Esophagus muscularis mucosa (tissue), 4 donors: Measurements from ENCODE around the gene MORN5. TPM values are rescaled to one million over a fixed set of nuclear protein-coding genes. Genes with fewer than 3 reads are reported as not detected.

Source experiments
- DNase-seq: peaks from one replicate; pipeline ENCODE4 v3.0.0-alpha.2; 2017; ENCODE audit errors: extremely low spot score
- H3K27ac ChIP-seq, 4 donors: fragments of 200-600 bp; sonication (generic); replicated peaks in 1 of 4; 1 replicate in 3 of 4; 2 replicates in 1 of 4; pipeline ENCODE4 v1.5.1; 2016 to 2019; ENCODE audit warnings: mild to moderate bottlenecking in 1 of 4
- H3K27me3 ChIP-seq, 4 donors: fragments of 200-600 bp; sonication (generic); one replicate each; pipeline versions ENCODE4 v1.5.1 to v1.6.0; 2016 to 2019
- H3K36me3 ChIP-seq, 4 donors: fragments of 200-600 bp; sonication (generic); one replicate each; pipeline ENCODE4 v1.5.1; 2016 to 2019
- H3K4me1 ChIP-seq, 4 donors: fragments of 200-600 bp; sonication (generic); one replicate each; pipeline ENCODE4 v1.5.1; 2016 to 2019
- H3K4me3 ChIP-seq, 4 donors: fragments of 200-600 bp; sonication (generic); 1 replicate in 2 of 4; 2 replicates in 2 of 4; pipeline ENCODE4 v1.5.1; 2016 to 2019; ENCODE audit warnings: mild to moderate bottlenecking in 4 of 4, moderate library complexity in 1 of 4
- H3K9me3 ChIP-seq, 4 donors: fragments of 200-600 bp; sonication (generic); 1 replicate in 3 of 4; 2 replicates in 1 of 4; pipeline ENCODE4 v1.5.1; 2016 to 2019
- EP300 ChIP-seq: sonication (generic); formaldehyde crosslinking; IDR thresholded peaks from one replicate; pipeline ENCODE4 v1.6.1; 2017; ENCODE audit warnings: antibody characterized with exemption
- POLR2A ChIP-seq: fragments of 450-650 bp; IDR thresholded peaks from one replicate; pipeline ENCODE4 v1.6.1; 2017; ENCODE audit warnings: antibody characterized with exemption, moderate library complexity, mild to moderate bottlenecking, low read depth
- POLR2AphosphoS5 ChIP-seq, 2 donors: sonication (generic); formaldehyde crosslinking; IDR thresholded peaks; one replicate each; pipeline ENCODE4 v1.6.1; 2017; ENCODE audit warnings: antibody characterized with exemption in 2 of 2
- WGBS: methylation state at CpG from one replicate; pipeline ENCODE4 v1.1.5; 2018; 5-methylcytosine and 5-hydroxymethylcytosine counted together
- intact Hi-C: fragments of 100-400 bp; cut with DNase I; formaldehyde crosslinking; loops from one replicate; pipeline ENCODE4 v1.15.1; 2023
- total RNA-seq, 4 donors: library from RNA; depleted of rRNA; stranded (reverse); fragments of >200 nt; gene quantifications; one replicate each; pipeline versions ENCODE4 v1.1.0 to v1.2.1, GENCODE V29; 2016
- TF ChIP-seq, protein P1 (sequence below), 3 experiments: fragments of 200-600 bp in 2 of 3; fragments of 450-650 bp in 1 of 3; sonication (generic) in 2 of 3; IDR thresholded peaks; one replicate each; pipeline ENCODE4 v1.5.1; 2017 to 2019; ENCODE audit warnings: antibody characterized with exemption in 3 of 3, mild to moderate bottlenecking in 2 of 3, moderate library complexity in 1 of 3

Gene MORN5
- total RNA-seq, 4 donors from 2014 or later: 3.9 to 5.8 TPM; not detected in 2

DNA sequence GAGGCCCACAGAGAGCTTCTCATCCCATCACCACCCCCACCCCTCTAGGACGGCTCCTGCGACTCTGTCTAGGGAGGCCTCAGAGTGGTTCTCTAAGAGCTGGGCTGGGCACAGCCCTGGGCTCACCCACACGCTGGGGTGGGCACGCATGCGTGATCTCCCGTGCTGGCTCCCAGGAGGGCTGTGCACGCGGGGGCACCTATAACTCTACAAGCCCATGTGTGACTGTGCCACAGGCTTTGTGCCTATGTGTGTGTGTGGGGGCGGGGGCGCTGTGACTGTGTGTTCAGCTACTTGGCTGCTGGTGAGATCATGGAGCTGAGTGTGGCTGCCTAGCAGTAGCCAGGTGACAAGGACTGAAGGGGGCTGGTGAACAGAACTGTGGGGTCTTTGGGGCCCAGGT is 32.3 kb upstream of the MORN5 start:
- 83% methylated on average over 6 of the region's 10 CpGs for WGBS
- H3K4me3 ChIP-seq: peak overlapping the region in 1 of 4 donors; percentile 40
- intact Hi-C loops: no loop called here
- peaks cover 0 to 23% (median 2%) of the 10 kb centered on the region in 4 donors for H3K27me3 ChIP-seq
- H3K4me1 ChIP-seq: peaks cover 44 to 52% (median 49%) of the 10 kb centered on the region in 4 donors
- H3K36me3 ChIP-seq: no peaks in the 10 kb centered on the region
- H3K9me3 ChIP-seq: no peaks in the 10 kb centered on the region
- TF ChIP-seq POLR2AphosphoS5 (IDR thresholded peaks at IDR 0.05) (no peak), POLR2A (no peak), EP300 (no peak)
- TF ChIP-seq, protein P1, sequence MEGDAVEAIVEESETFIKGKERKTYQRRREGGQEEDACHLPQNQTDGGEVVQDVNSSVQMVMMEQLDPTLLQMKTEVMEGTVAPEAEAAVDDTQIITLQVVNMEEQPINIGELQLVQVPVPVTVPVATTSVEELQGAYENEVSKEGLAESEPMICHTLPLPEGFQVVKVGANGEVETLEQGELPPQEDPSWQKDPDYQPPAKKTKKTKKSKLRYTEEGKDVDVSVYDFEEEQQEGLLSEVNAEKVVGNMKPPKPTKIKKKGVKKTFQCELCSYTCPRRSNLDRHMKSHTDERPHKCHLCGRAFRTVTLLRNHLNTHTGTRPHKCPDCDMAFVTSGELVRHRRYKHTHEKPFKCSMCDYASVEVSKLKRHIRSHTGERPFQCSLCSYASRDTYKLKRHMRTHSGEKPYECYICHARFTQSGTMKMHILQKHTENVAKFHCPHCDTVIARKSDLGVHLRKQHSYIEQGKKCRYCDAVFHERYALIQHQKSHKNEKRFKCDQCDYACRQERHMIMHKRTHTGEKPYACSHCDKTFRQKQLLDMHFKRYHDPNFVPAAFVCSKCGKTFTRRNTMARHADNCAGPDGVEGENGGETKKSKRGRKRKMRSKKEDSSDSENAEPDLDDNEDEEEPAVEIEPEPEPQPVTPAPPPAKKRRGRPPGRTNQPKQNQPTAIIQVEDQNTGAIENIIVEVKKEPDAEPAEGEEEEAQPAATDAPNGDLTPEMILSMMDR (IDR thresholded peaks at IDR 0.05): no peak
- H3K27ac ChIP-seq: peak overlapping the region in 1 of 4 donors; percentile 55
- no peak for DNase-seq

- no peak overlapping the region for H3K4me3 ChIP-seq
- no peak for TF ChIP-seq POLR2A
- TF ChIP-seq POLR2AphosphoS5 (IDR thresholded peaks at IDR 0.05): peak; percentile 32 to 42
- intact Hi-C loops: no loop called here
- peaks cover 0 to 23% (median 2%) of the 10 kb centered on the region in 4 donors for H3K27me3 ChIP-seq
- H3K27ac ChIP-seq: peak overlapping the region in 1 of 4 donors; percentile 55
- H3K9me3 ChIP-seq: no peaks in the 10 kb centered on the region
- DNase-seq: no peak
- H3K36me3 ChIP-seq: no peaks in the 10 kb centered on the region
- H3K4me1 ChIP-seq: peaks cover 44 to 50% (median 47%) of the 10 kb centered on the region in 4 donors
- 86% methylated on average over 9 of the region's 24 CpGs for WGBS
Measured at GRCh38 chr9:122128007-122128968, 31.4 kb upstream of the MORN5 start.

DNA sequence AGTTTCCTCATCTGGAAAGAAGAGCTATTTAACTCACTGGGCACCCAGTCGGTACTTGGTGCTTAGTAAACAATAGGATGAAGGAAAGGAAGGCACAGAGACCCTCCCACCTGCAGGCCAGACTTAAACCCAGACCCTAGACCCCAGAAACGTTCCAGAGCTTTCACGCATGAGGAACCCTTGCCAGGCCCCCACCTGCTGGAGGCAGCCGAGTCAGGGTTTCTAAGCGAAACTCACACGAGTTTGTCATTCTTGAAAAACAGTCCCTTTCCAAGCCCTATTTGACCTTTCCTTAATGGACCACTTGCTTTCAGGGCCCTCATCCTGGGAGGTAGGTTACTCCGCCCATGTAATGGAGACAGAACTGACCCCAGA is 30.8 kb upstream of the MORN5 start:
- Histone ChIP-seq H3K9me3 (no peaks in the 10 kb centered on the region), H3K4me1 (peaks cover 43 to 52% (median 47%) of the 10 kb centered on the region in 4 donors), H3K27ac (no peak overlapping the region), H3K36me3 (no peaks in the 10 kb centered on the region), H3K27me3 (peaks cover 0 to 23% (median 2%) of the 10 kb centered on the region in 4 donors), H3K4me3 (no peak overlapping the region)
- 75% methylated on average over 5 of the region's 7 CpGs for WGBS
- no peak for TF ChIP-seq EP300
- no peak for TF ChIP-seq POLR2AphosphoS5 (IDR thresholded peaks at IDR 0.05)
- TF ChIP-seq POLR2A: no peak
- TF ChIP-seq, protein P1 (IDR thresholded peaks at IDR 0.05): no peak
- DNase-seq: no peak
- intact Hi-C loops: no loop called here

DNA sequence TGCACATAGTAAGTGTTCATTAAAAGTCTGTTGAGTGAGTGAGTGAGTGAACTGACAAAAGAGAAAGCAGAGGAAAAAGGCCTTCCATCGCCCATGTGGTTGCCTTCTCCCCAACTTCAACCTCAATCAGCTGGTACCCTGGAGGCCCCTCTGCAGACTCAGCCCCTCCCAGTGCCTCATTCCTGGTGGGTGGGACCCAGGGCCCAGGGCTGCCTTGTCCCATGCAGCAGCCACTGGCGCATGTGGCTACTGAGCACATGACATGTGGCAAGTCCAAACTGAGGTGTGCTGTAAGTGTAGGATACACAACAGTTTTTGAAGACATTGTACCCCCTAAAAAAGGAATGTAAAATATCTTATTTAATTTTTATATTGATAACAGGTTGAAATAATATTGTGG is 29.7 kb upstream of the MORN5 start:
- 94% methylated on average over 2 of the region's 2 CpGs for WGBS
- peaks cover 0 to 23% (median 2%) of the 10 kb centered on the region in 4 donors for H3K27me3 ChIP-seq
- peaks cover 40 to 61% (median 52%) of the 10 kb centered on the region in 4 donors for H3K4me1 ChIP-seq
- no peak overlapping the region for H3K4me3 ChIP-seq
- H3K9me3 ChIP-seq: no peaks in the 10 kb centered on the region
- intact Hi-C loops: no loop called here
- TF ChIP-seq, protein P1 (IDR thresholded peaks at IDR 0.05): no peak
- TF ChIP-seq POLR2A (no peak), EP300 (no peak), POLR2AphosphoS5 (IDR thresholded peaks at IDR 0.05) (no peak)
- no peak for DNase-seq
- H3K36me3 ChIP-seq: no peaks in the 10 kb centered on the region
- H3K27ac ChIP-seq: no peak overlapping the region

GRCh38 chr9:122130837-122131236 is 28.9 kb upstream of the MORN5 start:
- DNase-seq: no peak
- TF ChIP-seq, protein P1 (IDR thresholded peaks at IDR 0.05): no peak
- TF ChIP-seq EP300 (no peak), POLR2AphosphoS5 (IDR thresholded peaks at IDR 0.05) (no peak), POLR2A (no peak)
- Histone ChIP-seq H3K36me3 (no peaks in the 10 kb centered on the region), H3K27ac (no peak overlapping the region), H3K9me3 (no peaks in the 10 kb centered on the region), H3K27me3 (peaks cover 0 to 16% (median 2%) of the 10 kb centered on the region in 4 donors), H3K4me3 (no peak overlapping the region), H3K4me1 (peaks cover 31 to 54% (median 46%) of the 10 kb centered on the region in 4 donors)
- intact Hi-C loops: no loop called here
- WGBS: 88% methylated on average over 4 of the region's 4 CpGs
